Measurements from ENCODE around the gene RUVBL2.
"Not testable (repeated sequence)": the region's sequence is repeated elsewhere in the genome, so short reads cannot be mapped to it uniquely, and the experiment has no call there.

The RUVBL2 gene

GRCh38 chr19:49050376-49051033, 56.8 kb downstream of the RUVBL2 start:
- DNase-seq, result not testable (repeated sequence)

GRCh38 chr19:49056101-49056901, 62.6 kb downstream of the RUVBL2 start:
- DNase-seq, result peak in 1 of 4 experiments; percentile 21

DNA sequence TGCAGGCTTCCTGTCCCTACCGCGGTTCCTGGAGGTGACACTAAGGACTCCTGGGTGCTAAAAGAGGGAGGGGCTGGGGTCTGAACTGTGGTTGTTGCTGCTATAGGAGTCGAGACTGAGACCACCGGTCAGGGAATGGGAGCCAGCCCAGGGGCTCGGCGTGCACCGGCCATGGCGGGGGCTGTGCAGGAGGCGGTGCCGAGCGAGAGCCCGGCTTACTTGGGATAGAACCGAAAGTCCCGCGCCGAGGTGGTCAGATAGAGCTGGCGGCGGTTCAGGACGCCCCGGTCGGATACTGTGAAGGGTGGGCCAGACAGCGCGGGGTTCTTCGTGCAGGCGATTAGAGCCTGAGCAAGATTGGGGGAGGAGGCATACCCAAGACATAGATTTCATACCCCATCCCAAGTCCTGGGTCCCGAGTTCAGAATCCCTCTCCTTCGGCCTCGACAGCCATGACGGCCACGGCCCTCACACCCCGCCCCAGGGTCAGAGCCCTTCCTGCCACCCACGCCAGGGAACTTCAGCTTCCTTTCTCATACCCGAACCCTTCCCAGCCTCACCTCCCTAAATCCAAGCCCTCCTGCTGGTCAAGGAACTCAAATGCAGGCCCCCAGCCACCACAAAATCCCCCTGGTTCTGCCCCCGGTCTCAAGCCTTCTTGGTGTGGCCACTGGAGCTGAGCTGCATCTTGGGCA, 63.4 kb downstream of the RUVBL2 start:
- DNase-seq, result not testable (repeated sequence)

DNA sequence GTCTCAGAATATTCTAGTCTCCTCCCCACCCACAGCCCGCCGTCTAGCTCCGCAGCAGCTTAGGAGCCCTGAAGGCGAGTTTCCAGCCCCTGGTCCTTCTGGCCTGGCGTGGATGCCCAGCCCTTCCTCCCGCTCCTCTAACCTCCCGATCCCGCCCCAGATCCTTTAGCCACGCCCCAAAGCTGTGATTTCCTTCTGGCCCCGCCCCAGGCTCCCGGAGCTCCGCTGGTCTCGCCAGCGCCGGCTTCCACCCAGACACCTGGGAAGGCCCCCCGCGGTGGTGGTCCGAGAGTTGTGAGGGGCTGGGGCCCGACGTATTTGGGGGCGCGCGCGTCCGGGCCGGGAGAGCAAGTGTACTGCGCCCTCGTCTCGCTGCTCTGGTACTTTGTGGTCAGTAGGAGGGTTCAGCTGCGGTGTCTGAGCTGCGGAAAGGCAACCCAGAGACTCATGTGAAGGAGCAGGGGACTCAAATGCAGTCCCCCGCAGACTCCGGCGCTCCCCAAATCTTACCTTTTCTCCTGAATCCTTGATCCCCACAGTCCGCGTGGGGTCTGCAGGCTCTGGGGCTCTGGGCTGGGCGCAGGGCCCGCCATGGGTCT, 64.0 kb downstream of the RUVBL2 start, which contains the start of gene CGB7:
Gene CGB7, minus strand, starts transcription at position 114 of the 599 bp plus-strand sequence. CDS start 2,374 bp downstream, outside the sequence.
- DNase-seq, result no peak

DNA sequence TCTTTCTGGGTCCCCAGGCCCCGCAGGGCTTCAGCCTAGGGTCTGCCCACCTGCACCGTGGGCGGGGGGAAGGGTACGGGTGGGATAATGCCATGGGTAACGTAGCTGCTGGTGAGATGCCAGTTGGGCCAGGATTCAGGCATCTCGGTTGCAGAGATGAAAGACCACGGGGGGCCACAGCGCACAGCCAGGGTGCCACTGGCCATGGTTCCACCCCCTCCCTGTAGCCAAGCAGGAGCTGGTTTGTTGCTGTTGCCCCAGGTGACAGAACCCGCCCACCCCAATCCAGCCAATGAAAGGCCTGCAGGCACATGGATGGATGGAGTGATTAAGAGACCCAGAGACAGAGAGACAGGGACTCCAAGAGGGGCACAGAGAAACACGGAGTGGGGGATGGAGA, 64.9 kb downstream of the RUVBL2 start:
- no peak for DNase-seq

DNA sequence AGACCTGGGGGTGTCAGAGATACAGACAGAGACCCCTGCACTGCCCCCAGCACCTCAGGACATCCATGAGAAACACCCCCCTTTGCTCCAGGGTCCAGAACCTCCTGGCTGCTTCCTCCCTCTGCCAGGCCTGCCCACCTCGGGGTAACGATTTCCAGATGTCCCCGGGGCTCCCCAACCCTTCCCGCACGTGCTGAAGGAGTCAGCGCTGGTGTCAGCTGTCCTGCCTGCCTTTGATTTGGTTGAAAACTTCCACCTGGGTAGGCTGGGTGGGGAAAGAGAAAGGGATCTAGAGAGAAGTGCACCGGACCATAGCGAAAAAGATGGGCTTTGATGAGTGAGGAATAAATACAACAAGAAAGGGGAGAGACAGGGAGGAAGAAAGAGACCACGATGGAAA, 65.4 kb downstream of the RUVBL2 start:
- no peak for DNase-seq

DNA sequence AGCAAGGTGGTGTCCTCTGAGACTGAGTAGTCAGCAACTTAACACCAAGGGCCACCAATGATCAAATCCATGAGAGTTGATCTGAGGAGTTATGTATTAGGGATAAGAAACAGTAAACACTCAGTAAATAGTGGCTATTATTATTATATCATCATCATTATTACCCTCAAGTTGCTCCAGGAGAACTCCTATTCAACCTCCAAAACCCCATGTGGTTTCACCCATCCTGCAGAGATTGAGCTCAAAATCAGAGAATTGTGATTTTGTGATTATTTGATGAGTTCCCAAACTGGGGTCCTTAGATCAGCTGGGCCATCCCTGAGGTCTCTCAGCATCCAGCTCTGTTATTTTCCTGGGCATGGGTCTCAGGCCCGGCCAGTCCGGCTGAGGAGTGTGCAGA, 67.3 kb downstream of the RUVBL2 start:
- DNase-seq, result no peak

GRCh38 chr19:49061445-49061844, 67.8 kb downstream of the RUVBL2 start:
- DNase-seq, result no peak

GRCh38 chr19:49064029-49064629, 70.4 kb downstream of the RUVBL2 start:
- DNase-seq, result no peak

DNA sequence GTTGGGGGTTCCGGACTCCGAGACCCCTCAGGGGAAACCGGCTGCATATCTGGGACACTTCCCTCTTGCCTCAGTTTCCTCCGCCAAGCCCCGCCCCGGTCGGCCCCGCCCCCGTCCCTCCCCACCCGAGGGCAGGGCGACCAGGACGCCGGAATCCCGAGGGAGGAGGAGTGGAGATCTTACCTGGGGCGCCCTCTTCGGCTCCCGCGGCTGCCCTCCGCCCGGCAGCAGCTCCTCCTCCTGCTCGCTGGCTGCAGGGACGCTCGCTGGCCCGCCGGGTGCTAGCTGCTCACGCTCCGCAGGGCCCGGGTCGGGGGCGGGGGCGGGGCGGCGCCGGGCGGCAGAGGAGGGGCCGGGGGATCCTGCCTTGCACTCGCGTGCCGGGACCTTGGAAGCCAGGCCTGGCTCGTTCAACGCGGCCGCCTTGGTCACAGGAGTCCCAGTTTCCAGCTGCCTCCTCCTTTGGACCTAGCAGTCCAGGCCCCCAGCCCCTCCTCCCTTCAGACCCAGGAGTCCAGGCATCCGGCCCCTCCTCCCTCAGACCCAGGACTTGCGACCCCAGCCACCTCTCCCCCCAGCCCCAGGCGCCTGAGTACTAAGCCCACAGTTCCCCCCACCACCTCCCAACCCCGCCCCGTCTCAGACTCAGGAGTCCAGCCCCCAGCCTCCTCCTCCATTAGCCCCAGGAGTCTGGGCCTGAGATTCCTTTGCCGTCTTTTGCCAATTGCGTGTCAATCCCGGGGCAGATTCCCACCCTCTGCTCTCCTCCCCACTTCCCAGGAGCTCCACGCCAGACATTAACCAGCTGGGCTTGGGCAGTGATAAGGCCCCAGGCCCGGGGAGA, 71.3 kb downstream of the RUVBL2 start, which contains the start of gene NTF4:
Gene NTF4, minus strand, starts transcription at position 51 of the 844 bp plus-strand sequence. CDS start 2,821 bp downstream, outside the sequence.
- DNase-seq, result no peak
